NCI-H446 treated with DMSO at 0.1 percent for 48 hours (cell line): Measurements from ENCODE around the gene BRICD5.

Experiments
- DNase-seq: peaks from one replicate; lab custom pipeline; 2025; lab: John Stamatoyannopoulos, UW

BRICD5 gene

DNA sequence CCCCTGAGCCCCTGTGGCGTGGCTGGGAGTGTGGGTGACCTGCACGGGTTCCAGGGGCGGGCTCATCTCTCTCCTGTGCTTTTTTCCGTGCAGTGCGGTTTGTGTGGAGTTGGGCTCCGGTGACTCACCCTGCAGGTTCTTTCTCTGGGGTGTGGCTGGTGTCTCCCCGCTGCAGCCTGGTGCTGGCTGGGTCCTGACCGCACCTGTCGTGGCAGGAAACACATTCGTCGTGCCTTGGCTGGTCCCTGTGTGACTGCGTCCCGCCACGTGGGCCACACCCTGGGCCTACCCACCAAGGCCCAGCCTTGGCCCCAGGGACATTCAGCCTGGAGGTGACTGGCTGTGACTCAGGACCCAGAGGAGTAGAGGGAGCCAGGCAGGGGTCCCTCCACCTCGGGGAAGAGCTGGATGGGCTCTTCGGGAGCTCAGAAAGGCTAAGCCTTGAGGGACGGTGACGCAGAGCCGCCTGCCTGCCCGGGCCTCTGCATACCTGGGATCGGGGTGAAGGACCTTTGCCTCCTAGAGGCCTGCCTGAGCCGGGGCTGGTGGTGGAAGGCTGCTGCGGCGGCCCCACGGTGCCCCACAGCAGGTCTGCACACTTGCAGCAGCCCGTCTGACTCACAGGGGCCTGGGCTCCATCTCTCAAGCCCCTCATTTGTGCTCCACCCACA, 47.3 kb downstream of the BRICD5 start:
- no peak for DNase-seq

DNA sequence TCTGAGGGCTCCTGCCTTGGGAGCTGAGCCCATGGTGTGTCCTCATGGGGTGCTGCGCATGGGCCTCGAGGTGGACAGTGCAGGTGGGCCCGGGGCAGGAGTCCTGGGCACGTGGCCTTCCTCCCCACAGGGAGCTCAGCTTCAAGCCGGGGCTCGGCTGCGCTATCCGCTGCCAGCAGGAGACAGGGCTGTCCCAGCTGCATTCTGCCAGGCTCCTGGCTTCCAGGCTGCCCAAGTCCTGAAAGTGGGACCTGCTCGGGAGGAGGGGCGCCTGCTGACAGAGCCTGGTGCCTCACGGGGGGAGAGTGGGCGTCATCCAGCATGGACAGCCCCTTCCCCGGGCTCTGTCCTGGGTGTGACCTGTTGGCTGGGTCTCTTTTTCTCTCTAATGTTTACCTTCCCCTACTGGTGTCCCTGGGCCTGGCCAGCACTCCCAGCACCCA, 48.0 kb downstream of the BRICD5 start:
- no peak for DNase-seq

DNA sequence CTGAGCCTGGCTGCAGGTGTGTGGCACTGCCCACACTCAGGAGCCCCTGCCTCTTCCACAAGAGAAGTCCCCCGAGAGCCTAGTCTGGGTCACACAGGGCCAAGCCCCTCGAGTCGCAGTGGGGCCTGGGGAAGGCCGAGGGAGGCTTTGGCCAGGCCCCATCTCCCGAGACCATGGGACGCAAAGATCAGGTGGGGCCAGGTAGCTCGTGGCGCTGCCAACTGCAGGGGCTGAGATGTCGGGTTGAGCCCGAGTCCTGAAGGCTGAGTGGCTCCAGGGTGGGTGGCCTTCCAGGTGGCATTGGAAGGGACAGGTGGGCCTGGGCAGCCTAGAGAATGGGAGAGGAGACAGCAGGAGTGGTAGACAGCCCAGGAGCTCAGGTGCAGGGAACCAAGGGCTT, 48.8 kb downstream of the BRICD5 start:
- no peak for DNase-seq

DNA sequence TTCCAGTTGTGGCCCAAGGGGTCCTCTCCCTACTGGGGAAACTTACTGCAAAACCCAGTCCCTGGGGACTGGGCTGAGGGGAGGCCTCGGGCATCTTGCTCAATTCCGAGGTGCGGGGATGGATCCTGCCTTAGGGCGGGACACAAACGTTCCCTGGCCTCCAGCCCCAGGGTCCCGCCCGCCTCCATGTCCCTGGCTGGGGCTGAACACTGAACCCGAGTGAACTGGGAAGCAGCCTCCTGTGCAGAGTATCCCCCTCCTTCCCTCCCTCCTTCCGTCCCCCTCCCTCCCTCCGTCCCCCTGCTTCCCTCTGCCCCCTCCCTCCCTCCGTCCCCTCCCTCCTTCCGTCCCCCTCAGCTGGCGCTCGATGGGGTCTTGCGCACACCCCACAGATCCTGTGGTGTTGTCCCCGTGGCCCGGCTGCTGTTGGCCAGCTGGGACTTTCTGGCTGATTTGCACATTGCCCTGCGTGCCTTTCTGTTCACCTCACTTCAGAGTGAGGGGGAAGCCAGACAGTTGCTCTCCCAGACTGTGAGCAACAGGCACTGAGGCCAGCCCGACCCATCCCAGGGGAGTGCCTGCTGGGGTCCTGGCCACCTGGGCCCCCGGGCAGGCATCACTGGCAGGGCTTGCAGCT, 49.6 kb downstream of the BRICD5 start:
- no peak for DNase-seq
